Bronchial epithelial cell (primary cell): ENCODE measurements around the gene GRIK2. TPM values are rescaled to one million over a fixed set of nuclear protein-coding genes. Genes with fewer than 3 reads are reported as not detected.

Experiments
- DNase-seq: peaks from one replicate; pipeline ENCODE4 v3.0.0-alpha.2; 2010; ENCODE audit warnings: low read depth
- FAIRE-seq: peaks from 2 replicates; lab custom pipeline; 2011; peaks lifted over from hg19 to GRCh38; lab: Jason Lieb, UNC
- H3K27me3 ChIP-seq: 2 replicates; pipeline ENCODE4 v1.5.1; 2011; ENCODE audit warnings: low read length; ENCODE audit not compliant: control insufficient read depth, insufficient read depth
- H3K36me3 ChIP-seq: 2 replicates; pipeline ENCODE4 v1.5.1; 2011; ENCODE audit warnings: low read length; ENCODE audit not compliant: control insufficient read depth, insufficient read depth
- H3K4me3 ChIP-seq: 2 replicates; pipeline ENCODE4 v1.5.1; 2011; ENCODE audit warnings: mild to moderate bottlenecking, low read depth, low read length, control low read depth
- CTCF ChIP-seq: IDR thresholded peaks from 2 replicates; pipeline ENCODE4 v1.5.1; 2011; ENCODE audit warnings: mild to moderate bottlenecking, moderate library complexity, low read length, control low read depth, inconsistent platforms; ENCODE audit not compliant: insufficient read depth, severe bottlenecking
- total RNA-seq: library from RNA; depleted of rRNA; stranded (reverse); fragments of >200 nt; gene quantifications from 2 replicates; pipeline ENCODE4 v1.2.1, GENCODE V29; 2014

Gene GRIK2
- total RNA-seq, 1 donor from 2014 or later = 0.26 TPM

- Histone ChIP-seq H3K27me3 (no peaks in the 10 kb centered on the region), H3K4me3 (no peak overlapping the region), H3K36me3 (no peaks in the 10 kb centered on the region)
- DNase-seq (no peak), FAIRE-seq (no peak)
- no peak for TF ChIP-seq CTCF
Measured at GRCh38 chr6:101853231-101854085, 459.9 kb downstream of the GRIK2 start.

- FAIRE-seq = no peak
- TF ChIP-seq CTCF = no peak
Measured at GRCh38 chr6:101876431-101876830, 482.9 kb downstream of the GRIK2 start.

GRCh38 chr6:101878554-101879276, 485.2 kb downstream of the GRIK2 start:
- no peak overlapping the region for H3K4me3 ChIP-seq
- no peak for DNase-seq
- no peak for TF ChIP-seq CTCF
- no peak for FAIRE-seq
- no peaks in the 10 kb centered on the region for H3K27me3 ChIP-seq
- no peaks in the 10 kb centered on the region for H3K36me3 ChIP-seq

More at GRCh38 chr6:101876431-101876830, 482.9 kb downstream of the GRIK2 start:
- Histone ChIP-seq H3K4me3 (no peak overlapping the region), H3K27me3 (no peaks in the 10 kb centered on the region), H3K36me3 (no peaks in the 10 kb centered on the region)
- DNase-seq = no peak

- no peak for TF ChIP-seq CTCF
- Histone ChIP-seq H3K4me3 (no peak overlapping the region), H3K36me3 (no peaks in the 10 kb centered on the region), H3K27me3 (no peaks in the 10 kb centered on the region)
- DNase-seq (no peak), FAIRE-seq (no peak)
Measured at GRCh38 chr6:101879782-101880181, 486.3 kb downstream of the GRIK2 start.

GRCh38 chr6:101883505-101883904, 490.0 kb downstream of the GRIK2 start:
- no peak for TF ChIP-seq CTCF

More at GRCh38 chr6:101883505-101883904, 490.0 kb downstream of the GRIK2 start:
- no peak for DNase-seq
- H3K4me3 ChIP-seq = no peak overlapping the region
- no peaks in the 10 kb centered on the region for H3K36me3 ChIP-seq
- FAIRE-seq = no peak
- H3K27me3 ChIP-seq = no peaks in the 10 kb centered on the region
